IMR-90 (cell line): ENCODE data around the gene TOP3B.

Experiments used
- CEBPB ChIP-seq: IDR thresholded peaks from 2 replicates; pipeline ENCODE4 v1.6.1; 2012; ENCODE audit warnings: low read depth, low read length, improper control_type of control experiment
- FOS ChIP-seq: fragments of 150-350 bp; IDR thresholded peaks from 2 replicates; pipeline ENCODE4 v1.6.1; 2016; ENCODE audit warnings: low read depth, low read length
- TF ChIP-seq, protein P1 (sequence below): conservative IDR thresholded peaks from 2 replicates; pipeline ENCODE4 v1.5.1; 2012; ENCODE audit warnings: mild to moderate bottlenecking, low read depth, low read length, improper control_type of control experiment

- TF ChIP-seq CEBPB (no peak), FOS (no peak)
- TF ChIP-seq, protein P1, sequence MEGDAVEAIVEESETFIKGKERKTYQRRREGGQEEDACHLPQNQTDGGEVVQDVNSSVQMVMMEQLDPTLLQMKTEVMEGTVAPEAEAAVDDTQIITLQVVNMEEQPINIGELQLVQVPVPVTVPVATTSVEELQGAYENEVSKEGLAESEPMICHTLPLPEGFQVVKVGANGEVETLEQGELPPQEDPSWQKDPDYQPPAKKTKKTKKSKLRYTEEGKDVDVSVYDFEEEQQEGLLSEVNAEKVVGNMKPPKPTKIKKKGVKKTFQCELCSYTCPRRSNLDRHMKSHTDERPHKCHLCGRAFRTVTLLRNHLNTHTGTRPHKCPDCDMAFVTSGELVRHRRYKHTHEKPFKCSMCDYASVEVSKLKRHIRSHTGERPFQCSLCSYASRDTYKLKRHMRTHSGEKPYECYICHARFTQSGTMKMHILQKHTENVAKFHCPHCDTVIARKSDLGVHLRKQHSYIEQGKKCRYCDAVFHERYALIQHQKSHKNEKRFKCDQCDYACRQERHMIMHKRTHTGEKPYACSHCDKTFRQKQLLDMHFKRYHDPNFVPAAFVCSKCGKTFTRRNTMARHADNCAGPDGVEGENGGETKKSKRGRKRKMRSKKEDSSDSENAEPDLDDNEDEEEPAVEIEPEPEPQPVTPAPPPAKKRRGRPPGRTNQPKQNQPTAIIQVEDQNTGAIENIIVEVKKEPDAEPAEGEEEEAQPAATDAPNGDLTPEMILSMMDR, result no peak
Measured at GRCh38 chr22:21963286-21963685, 19.3 kb downstream of the TOP3B start.
